Hepatic stellate cell (primary cell): ENCODE measurements around the gene SLC27A4.

Source experiments
- DNase-seq: peaks from one replicate; pipeline ENCODE4 v3.0.0; 2011; ENCODE audit warnings: low spot score

Gene SLC27A4

GRCh38 chr9:128365525-128365924 lies 25.2 kb downstream of the SLC27A4 start:
- no peak for DNase-seq

GRCh38 chr9:128369024-128369706 lies 28.8 kb downstream of the SLC27A4 start:
- no peak for DNase-seq

- DNase-seq, result no peak
Measured at GRCh38 chr9:128370367-128370751, 30.0 kb downstream of the SLC27A4 start.

- DNase-seq, result peak; percentile 98
Measured at GRCh38 chr9:128370752-128371629, 30.7 kb downstream of the SLC27A4 start, which contains the start of gene URM1. TSS of gene URM1 (plus strand) at chr9:128371374. CDS start at chr9:128371381, 7 bp downstream.

- DNase-seq, result no peak
Measured at GRCh38 chr9:128371630-128372117, 31.3 kb downstream of the SLC27A4 start.

- no peak for DNase-seq
Measured at GRCh38 chr9:128372188-128372641, 31.9 kb downstream of the SLC27A4 start.

- no peak for DNase-seq
Measured at GRCh38 chr9:128372784-128373183, 32.5 kb downstream of the SLC27A4 start.

- DNase-seq, result no peak
Measured at GRCh38 chr9:128374221-128374675, 33.9 kb downstream of the SLC27A4 start.

- no peak for DNase-seq
Measured at GRCh38 chr9:128375865-128376264, 35.5 kb downstream of the SLC27A4 start.

GRCh38 chr9:128382261-128382660 lies 41.9 kb downstream of the SLC27A4 start:
- no peak for DNase-seq

GRCh38 chr9:128383007-128383753 lies 42.9 kb downstream of the SLC27A4 start:
- no peak for DNase-seq

- DNase-seq, result no peak
Measured at GRCh38 chr9:128383791-128384190, 43.5 kb downstream of the SLC27A4 start.

GRCh38 chr9:128384801-128385495 lies 44.6 kb downstream of the SLC27A4 start:
- no peak for DNase-seq

GRCh38 chr9:128385496-128386460 lies 45.5 kb downstream of the SLC27A4 start:
- no peak for DNase-seq

- no peak for DNase-seq
Measured at GRCh38 chr9:128388150-128388549, 47.8 kb downstream of the SLC27A4 start.

- DNase-seq, result no peak
Measured at GRCh38 chr9:128389395-128390149, 49.2 kb downstream of the SLC27A4 start.

GRCh38 chr9:128390150-128390812 lies 50.0 kb downstream of the SLC27A4 start:
- no peak for DNase-seq

- DNase-seq, result no peak
Measured at GRCh38 chr9:128390813-128391711, 50.7 kb downstream of the SLC27A4 start.
